Thoracic aorta (tissue), 2 donors: ENCODE results near the gene DSTYK. TPM values are rescaled to one million over a fixed set of nuclear protein-coding genes. Genes with fewer than 3 reads are reported as not detected.

Source experiments
- ATAC-seq: fragments of 150-250 bp; one replicate; pipeline ENCODE4 v1.8.0; 2017; ENCODE audit warnings: low read depth; ENCODE audit not compliant: insufficient number of reproducible peaks, low FRiP score
- DNase-seq: peaks from one replicate; pipeline ENCODE4 v3.0.0-alpha.2; 2020; ENCODE audit warnings: low spot score
- H3K27ac ChIP-seq, 2 donors: fragments of 200-600 bp; sonication (generic); 1 replicate in 1 of 2; 2 replicates in 1 of 2; pipeline ENCODE4 v1.5.1; 2016; ENCODE audit warnings: mild to moderate bottlenecking in 2 of 2, moderate library complexity in 2 of 2
- H3K27me3 ChIP-seq: fragments of 200-600 bp; sonication (generic); replicated peaks from 2 replicates; pipeline ENCODE4 v1.6.0; 2016; ENCODE audit warnings: mild to moderate bottlenecking; ENCODE audit not compliant: insufficient read depth
- H3K36me3 ChIP-seq: fragments of 200-600 bp; sonication (generic); one replicate; pipeline ENCODE4 v1.5.1; 2016
- H3K4me1 ChIP-seq, 2 donors: fragments of 200-600 bp; sonication (generic); 1 replicate in 1 of 2; 2 replicates in 1 of 2; pipeline versions ENCODE4 v1.5.1 to v1.6.0; 2016; ENCODE audit warnings: low read depth in 2 of 2, mild to moderate bottlenecking in 1 of 2; ENCODE audit not compliant: control insufficient read depth in 1 of 2
- H3K4me3 ChIP-seq: fragments of 200-600 bp; sonication (generic); 2 replicates; pipeline ENCODE4 v1.5.1; 2016; ENCODE audit warnings: mild to moderate bottlenecking
- H3K9me3 ChIP-seq: fragments of 200-600 bp; sonication (generic); 2 replicates; pipeline ENCODE4 v1.5.1; 2016
- total RNA-seq, 2 donors: library from RNA; depleted of rRNA; stranded (reverse); fragments of >200 nt; gene quantifications; one replicate each; pipeline versions ENCODE4 v1.1.0 to v1.2.3, GENCODE V29; 2016
- TF ChIP-seq, protein P1 (sequence below): fragments of 200-600 bp; sonication (generic); IDR thresholded peaks from one replicate; pipeline ENCODE4 v1.5.1; 2019; ENCODE audit warnings: antibody characterized with exemption

DSTYK gene
- total RNA-seq, 2 donors from 2014 or later = 12.9 to 14.4 TPM

DNA sequence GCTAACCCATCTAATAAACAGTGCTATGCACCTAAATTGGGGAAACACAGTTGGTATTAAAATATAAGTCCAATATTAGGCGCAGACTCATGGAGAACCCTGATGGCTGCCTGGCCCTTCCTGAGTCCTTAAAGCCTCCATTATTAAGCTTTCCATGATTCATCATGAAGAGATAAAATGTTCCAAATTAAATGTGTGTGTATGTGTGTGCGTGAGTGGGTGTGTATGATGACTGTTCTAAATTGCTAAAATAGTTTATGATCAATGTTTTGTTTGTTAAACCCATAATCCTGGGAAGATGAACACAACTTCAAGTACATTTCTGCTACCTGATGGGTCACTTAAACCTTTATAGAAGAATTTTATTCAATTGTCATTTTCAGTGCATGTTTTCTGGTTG is 83.5 kb downstream of the DSTYK start:
- H3K4me3 ChIP-seq = no peak overlapping the region
- H3K36me3 ChIP-seq = no peaks in the 10 kb centered on the region
- H3K27ac ChIP-seq = no peak overlapping the region
- H3K4me1 ChIP-seq = peaks cover 0 to under 1% of the 10 kb centered on the region in 2 donors
- H3K27me3 ChIP-seq = no peaks in the 10 kb centered on the region
- ATAC-seq = no peak
- DNase-seq = no peak
- no peaks in the 10 kb centered on the region for H3K9me3 ChIP-seq
- TF ChIP-seq, protein P1, sequence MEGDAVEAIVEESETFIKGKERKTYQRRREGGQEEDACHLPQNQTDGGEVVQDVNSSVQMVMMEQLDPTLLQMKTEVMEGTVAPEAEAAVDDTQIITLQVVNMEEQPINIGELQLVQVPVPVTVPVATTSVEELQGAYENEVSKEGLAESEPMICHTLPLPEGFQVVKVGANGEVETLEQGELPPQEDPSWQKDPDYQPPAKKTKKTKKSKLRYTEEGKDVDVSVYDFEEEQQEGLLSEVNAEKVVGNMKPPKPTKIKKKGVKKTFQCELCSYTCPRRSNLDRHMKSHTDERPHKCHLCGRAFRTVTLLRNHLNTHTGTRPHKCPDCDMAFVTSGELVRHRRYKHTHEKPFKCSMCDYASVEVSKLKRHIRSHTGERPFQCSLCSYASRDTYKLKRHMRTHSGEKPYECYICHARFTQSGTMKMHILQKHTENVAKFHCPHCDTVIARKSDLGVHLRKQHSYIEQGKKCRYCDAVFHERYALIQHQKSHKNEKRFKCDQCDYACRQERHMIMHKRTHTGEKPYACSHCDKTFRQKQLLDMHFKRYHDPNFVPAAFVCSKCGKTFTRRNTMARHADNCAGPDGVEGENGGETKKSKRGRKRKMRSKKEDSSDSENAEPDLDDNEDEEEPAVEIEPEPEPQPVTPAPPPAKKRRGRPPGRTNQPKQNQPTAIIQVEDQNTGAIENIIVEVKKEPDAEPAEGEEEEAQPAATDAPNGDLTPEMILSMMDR = no peak

DNA sequence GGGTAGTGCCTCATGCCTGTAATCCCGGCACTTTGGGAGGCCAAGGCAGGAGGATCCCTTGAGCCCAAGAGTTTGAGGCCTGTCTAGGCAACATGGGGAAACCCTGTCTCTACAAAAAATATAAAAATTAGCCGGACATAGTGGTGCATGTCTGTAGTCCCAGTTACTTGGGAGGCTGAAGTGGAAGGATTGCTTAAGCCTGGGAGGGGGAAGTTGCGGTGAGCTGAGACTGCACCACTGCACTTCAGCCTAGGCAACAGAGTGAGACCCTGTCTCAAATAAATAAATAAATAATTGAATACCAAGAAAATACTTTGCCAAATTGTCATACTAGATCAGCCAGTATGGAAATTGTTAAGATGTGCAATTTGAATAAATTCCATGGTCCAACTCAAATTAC is 83.9 kb downstream of the DSTYK start:
- Histone ChIP-seq H3K36me3 (no peaks in the 10 kb centered on the region), H3K9me3 (no peaks in the 10 kb centered on the region), H3K27ac (no peak overlapping the region), H3K27me3 (no peaks in the 10 kb centered on the region), H3K4me1 (peaks cover 3 to 5% of the 10 kb centered on the region in 2 donors), H3K4me3 (no peak overlapping the region)
- ATAC-seq (no peak), DNase-seq (no peak)
- TF ChIP-seq, protein P1 = no peak

DNA sequence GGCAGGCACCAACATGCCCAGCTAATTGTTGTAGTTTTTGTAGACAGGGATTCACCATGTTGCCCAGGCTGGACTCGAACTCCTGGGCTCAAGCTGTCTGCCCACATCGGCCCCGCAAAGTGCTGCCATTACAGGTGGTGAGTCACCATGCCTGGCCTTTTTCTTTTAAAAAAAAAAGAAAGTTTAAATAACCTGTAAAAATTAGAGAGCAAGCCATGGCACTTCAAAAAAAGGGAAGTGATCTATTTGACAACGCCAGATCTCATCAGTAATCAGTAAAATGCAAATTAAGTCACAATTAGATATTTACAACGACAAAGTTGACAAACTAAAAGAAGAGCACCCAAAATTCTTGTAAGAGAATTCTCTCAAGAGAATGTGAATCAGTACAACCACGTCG is 86.8 kb downstream of the DSTYK start:
- Histone ChIP-seq H3K9me3 (no peaks in the 10 kb centered on the region), H3K36me3 (no peaks in the 10 kb centered on the region), H3K27ac (no peak overlapping the region), H3K27me3 (no peaks in the 10 kb centered on the region), H3K4me3 (no peak overlapping the region), H3K4me1 (peaks cover 17 to 23% of the 10 kb centered on the region in 2 donors)
- ATAC-seq (no peak), DNase-seq (no peak)
- TF ChIP-seq, protein P1 = no peak

DNA sequence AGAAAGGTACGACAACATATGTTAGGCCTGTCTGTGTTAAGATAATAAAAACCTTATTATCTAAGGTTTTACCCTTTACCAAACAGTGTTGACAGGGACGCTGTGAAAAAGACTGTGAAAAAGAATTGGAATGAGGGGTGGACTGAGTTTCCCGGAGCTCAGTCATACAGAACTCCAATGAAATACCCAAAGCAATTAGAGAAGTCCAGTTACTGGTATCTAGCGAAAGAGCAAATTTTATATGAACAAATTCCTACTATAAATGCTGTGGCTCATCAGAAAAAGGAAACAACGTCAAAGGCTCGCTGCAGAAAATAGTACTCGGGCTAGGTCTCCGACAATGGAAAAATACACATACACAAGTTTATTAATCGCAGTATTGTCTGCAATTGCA is 89.0 kb downstream of the DSTYK start:
- peak overlapping the region; percentile 80 to 90 for H3K27ac ChIP-seq
- H3K9me3 ChIP-seq = no peaks in the 10 kb centered on the region
- TF ChIP-seq, protein P1 = no peak
- H3K27me3 ChIP-seq = no peaks in the 10 kb centered on the region
- DNase-seq (no peak), ATAC-seq (no peak)
- peak overlapping the region; percentile 97 for H3K4me3 ChIP-seq
- H3K4me1 ChIP-seq = peaks cover 17 to 28% of the 10 kb centered on the region in 2 donors
- no peaks in the 10 kb centered on the region for H3K36me3 ChIP-seq

DNA sequence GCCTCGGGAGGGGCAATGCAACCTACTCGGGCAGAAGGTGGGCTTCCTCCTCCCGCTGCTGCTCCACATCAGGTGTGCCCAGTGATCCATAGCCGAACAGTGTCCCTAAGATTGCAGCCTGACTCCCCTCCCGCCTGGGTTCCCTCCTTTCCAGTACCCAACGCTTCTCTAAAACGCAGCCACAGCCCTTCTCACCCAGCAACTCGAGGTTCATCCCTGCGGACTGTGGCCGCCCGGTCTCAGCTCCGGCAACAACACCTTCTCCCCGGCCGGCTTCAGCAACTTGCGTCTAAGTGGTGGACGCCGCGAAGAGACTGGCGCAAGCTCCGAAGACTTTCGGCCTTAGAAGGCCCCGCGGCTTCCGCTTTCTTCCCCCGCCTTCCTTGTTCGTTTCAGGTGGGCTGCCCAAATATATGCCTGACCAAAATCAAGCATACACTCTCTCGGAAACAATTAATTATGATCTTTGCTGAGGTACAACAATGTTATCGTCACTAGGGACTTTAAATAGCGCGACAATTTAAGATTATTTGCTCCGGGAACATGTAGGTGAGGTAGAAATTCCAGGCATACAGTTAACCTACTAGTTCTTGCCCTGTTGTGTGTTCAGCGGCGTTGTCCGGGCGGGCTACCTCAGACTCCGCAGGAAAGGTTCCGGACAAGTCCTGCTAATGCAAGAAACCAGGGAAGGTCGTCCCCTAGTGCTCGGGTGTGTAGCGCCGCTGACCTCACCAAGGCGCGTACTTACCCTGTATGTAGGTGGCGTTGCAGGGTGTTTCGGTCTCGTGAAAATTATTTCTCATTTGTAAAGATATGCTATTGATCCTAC is 89.6 kb downstream of the DSTYK start, which contains the start of gene RBBP5:
Gene RBBP5, minus strand, starts transcription at position 319 of the 829 bp plus-strand sequence. Its CDS starts 105 bp downstream, at position 214.
- TF ChIP-seq, protein P1 = peak; percentile 54

More for the DNA sequence above, 89.6 kb downstream of the DSTYK start, which contains the start of gene RBBP5:
- Histone ChIP-seq H3K36me3 (no peaks in the 10 kb centered on the region), H3K4me1 (peaks cover 17 to 28% of the 10 kb centered on the region in 2 donors), H3K9me3 (no peaks in the 10 kb centered on the region), H3K4me3 (peak within 1 kb of the TSS; percentile 97), H3K27me3 (no peaks in the 10 kb centered on the region), H3K27ac (peak within 1 kb of the TSS; percentile 80 to 90)
- peak; percentile 72 for DNase-seq
- ATAC-seq = peak; percentile 90
